K562 (cell line): ENCODE results near the gene BNC2. TPM values are rescaled to one million over a fixed set of nuclear protein-coding genes. Genes with fewer than 3 reads are reported as not detected.

Experiments used
- CBFA2T3 ChIP-seq: fragments of 450-650 bp; IDR thresholded peaks from 2 replicates; pipeline ENCODE4 v1.6.1; 2017
- PHB2 ChIP-seq: fragments of 450-650 bp; IDR thresholded peaks from 2 replicates; pipeline ENCODE4 v1.6.1; 2017; ENCODE audit warnings: low read depth
- PRDM10 ChIP-seq: fragments of 450-650 bp; IDR thresholded peaks from 2 replicates; pipeline ENCODE4 v1.6.1; 2018; ENCODE audit not compliant: partially characterized antibody
- STAT5B ChIP-seq: fragments of 250-450 bp; sonication (Bioruptor Pico); IDR thresholded peaks from 2 replicates; pipeline ENCODE4 v1.8.0; 2021; ENCODE audit warnings: mild to moderate bottlenecking, inconsistent platforms
- ZHX1 ChIP-seq: fragments of 150-350 bp; conservative IDR thresholded peaks from 2 replicates; pipeline ENCODE4 v1.6.1; 2014; ENCODE audit warnings: low read length
- ZNF830 ChIP-seq: fragments of 250-450 bp; sonication (Bioruptor Pico); IDR thresholded peaks from 2 replicates; pipeline ENCODE4 v1.5.0; 2021; ENCODE audit warnings: mild to moderate bottlenecking
- polyA plus RNA-seq, 8 experiments: library from polyadenylated mRNA; depleted of rRNA in 4 of 8; stranded (reverse) in 5 of 8; unstranded in 3 of 8; fragments of >200 nt; fragmentation: Nextera tagmentation in 2 of 8; fragmentation: Illumina TruSeq in 1 of 8; extraction: Ambion mirVana in 2 of 8; extraction: Trizol in 1 of 8; gene quantifications; 2 replicates each; pipeline versions ENCODE4 v1.2.1 to v1.2.3, GENCODE V29; 2011 to 2014; ENCODE audit warnings: inconsistent platforms in 1 of 8, missing spikeins in 1 of 8
- total RNA-seq, 7 experiments: library from RNA; depleted of rRNA in 6 of 7; stranded (reverse); fragments of >200 nt in 6 of 7; fragmentation: Illumina TruSeq in 2 of 7; extraction: Trizol in 2 of 7; gene quantifications; 2 replicates each; pipeline versions ENCODE4 v1.2.1 to v1.2.3, GENCODE V29; 2011 to 2021; ENCODE audit warnings: low replicate concordance in 1 of 7
- TF ChIP-seq, protein P1 (sequence below): sonication (generic); IDR thresholded peaks from 2 replicates; pipeline ENCODE4 v1.6.1; 2016

BNC2 gene
- total and polyA plus RNA-seq, 9 of the 15 experiments (the other 6 are each of a cell fraction or from before 2014, with no cell fraction given), result not detected

GRCh38 chr9:16675131-16675530 lies 195.3 kb downstream of the BNC2 start (continued):
- TF ChIP-seq PRDM10, result no peak
- TF ChIP-seq, protein P1, sequence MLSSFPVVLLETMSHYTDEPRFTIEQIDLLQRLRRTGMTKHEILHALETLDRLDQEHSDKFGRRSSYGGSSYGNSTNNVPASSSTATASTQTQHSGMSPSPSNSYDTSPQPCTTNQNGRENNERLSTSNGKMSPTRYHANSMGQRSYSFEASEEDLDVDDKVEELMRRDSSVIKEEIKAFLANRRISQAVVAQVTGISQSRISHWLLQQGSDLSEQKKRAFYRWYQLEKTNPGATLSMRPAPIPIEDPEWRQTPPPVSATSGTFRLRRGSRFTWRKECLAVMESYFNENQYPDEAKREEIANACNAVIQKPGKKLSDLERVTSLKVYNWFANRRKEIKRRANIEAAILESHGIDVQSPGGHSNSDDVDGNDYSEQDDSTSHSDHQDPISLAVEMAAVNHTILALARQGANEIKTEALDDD, result no peak
- TF ChIP-seq ZNF830 (CRISPR knock-in tag), result no peak
- TF ChIP-seq PHB2, result no peak
- no peak for TF ChIP-seq CBFA2T3
- no peak for TF ChIP-seq STAT5B (CRISPR knock-in tag)
- TF ChIP-seq ZHX1, result no peak
